SH-SY5Y (cell line): ENCODE data around the gene SLC35F2.

Source experiments
- GATA2 ChIP-seq: IDR thresholded peaks from 2 replicates; pipeline ENCODE4 v1.6.1; 2011; ENCODE audit warnings: mild to moderate bottlenecking, low read depth, low read length
- GATA3 ChIP-seq: IDR thresholded peaks from 2 replicates; pipeline ENCODE4 v1.6.1; 2011; ENCODE audit warnings: low read depth, mild to moderate bottlenecking, low read length, moderate library complexity

DNA sequence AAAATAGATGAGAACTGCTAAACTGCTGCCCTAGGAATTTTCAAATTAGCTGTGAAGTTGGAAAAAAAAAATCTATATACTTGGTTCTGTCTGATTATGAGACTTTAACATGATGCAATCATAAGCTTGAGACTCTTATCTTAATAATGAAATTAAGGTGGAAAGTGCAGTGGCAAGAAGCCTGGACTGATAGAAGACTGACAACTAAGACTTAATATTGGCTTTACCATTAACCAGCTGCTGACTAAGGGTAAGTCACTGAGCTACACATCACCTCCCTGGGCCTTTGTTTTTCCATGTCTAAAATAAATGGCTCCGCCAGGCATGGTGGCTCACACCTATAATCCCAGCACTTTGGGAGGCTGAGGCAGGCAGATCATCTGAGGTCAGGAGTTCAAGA, 56.9 kb downstream of the SLC35F2 start:
- TF ChIP-seq GATA3 (no peak), GATA2 (no peak)
